Islet precursor cell (in vitro differentiated cells): ENCODE results near the gene GRID1.
A peak's percentile ranks its signal among the peaks of the same experiment; 100 is the strongest.

Source experiments
- DNase-seq: peaks from one replicate; pipeline ENCODE4 v3.0.0-alpha.2; 2018

Gene GRID1

DNA sequence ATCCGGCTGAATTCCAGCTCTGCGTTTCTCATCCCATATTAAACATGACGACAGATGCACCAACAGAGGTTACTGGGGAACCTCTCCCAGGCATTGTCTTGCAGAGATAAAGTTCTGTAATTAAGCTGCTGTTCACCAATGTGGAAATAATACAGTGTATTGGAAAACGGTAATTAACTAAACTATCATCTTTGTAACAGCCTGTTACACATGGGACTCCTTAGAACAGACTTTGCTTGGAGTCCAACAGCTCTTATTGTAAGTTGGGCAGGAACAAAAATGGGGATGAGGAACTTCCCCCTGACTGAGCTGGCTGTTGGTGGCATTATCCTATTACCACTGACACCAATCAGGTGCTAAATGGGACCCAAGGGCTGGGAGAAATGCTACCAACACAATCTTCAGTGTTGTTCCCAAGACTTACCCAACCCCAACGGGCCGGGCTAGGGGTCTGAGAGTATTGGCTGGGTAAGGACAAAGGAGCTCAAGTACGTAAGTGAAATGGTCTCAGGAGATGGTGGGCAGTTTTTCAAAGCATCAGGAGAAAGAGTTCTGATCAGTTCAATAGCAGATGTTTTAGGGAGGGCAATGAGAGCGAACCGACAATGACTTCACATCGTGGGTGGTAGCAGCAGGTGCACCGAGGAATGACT is 759.4 kb downstream of the GRID1 start:
- peak; percentile 13 for DNase-seq

- DNase-seq = peak; percentile 20
Measured at GRCh38 chr10:85606401-85606800, 760.2 kb downstream of the GRID1 start.

DNA sequence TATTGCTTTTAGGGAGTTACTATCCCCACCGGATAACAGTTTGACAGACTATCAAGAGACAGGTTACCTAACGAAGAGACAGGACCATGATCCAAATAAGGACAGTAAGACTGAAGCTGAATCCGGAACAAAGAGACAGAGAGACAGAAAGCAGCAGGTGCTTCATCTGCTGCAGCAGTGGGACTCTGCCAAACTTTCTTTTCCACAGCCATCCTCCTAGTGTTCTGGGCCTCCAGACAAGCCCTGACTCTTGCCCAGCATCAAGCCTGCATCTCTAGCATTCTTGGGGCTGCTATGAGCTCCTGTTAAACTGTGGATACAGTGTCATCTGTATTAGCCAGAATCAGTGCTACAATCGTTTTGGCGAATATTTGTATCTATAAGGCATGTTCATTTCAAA is 761.7 kb downstream of the GRID1 start:
- DNase-seq = peak; percentile 14

DNA sequence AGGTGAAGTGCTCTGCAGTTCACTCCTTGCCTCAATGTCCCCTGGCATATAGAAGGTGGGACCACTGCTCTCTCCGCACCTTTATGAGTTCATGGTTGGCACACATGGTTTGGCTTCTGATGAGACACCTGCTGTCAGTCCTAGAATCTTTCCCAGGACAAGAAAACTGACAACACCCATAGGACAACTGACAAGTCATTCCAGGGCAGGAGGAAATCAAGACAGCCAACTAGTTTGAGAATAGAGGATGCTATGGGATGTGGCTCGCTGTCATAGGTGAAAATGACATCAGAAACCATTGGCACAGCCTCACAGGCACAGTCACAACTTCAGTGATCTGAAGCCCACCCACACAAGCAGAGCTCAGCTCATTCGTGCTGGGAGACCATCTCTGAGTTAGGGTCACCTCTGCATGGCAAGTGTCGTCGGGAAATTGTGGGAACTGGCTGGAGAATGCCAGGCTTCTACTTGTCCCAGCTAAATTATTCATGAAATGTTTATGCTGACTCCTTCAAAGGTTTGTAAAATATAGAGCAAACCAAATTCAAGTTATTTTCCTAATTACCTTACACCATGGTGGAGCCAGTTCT is 762.4 kb downstream of the GRID1 start:
- peak; percentile 37 for DNase-seq

GRCh38 chr10:85603151-85603940 is 763.2 kb downstream of the GRID1 start:
- peak; percentile 44 for DNase-seq

GRCh38 chr10:85602713-85603112 is 763.9 kb downstream of the GRID1 start:
- DNase-seq = no peak

DNA sequence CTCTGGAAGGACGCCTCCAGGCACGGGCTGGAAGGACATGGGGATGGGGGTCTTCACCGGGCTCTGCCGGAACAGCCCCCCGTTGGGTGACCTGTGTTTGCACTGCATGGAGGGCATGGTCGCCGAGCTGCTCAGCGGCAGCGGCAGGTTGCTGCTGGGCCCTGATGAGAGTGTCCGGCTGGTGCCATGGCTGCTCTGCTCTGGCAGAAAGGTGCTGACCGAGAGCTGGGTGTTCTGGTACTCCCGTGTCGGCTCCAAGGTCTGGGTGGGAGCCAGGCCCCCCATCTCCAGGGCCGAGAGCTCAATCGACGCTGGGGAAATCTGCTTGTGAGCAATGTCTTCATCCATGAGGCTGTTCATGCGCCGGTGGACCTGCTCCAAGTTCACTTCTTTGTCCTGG is 764.3 kb downstream of the GRID1 start:
- DNase-seq = peak; percentile 24

GRCh38 chr10:85601526-85601925 is 765.1 kb downstream of the GRID1 start:
- peak; percentile 67 for DNase-seq

- peak; percentile 72 for DNase-seq
Measured at GRCh38 chr10:85600744-85601081, 765.9 kb downstream of the GRID1 start.

DNA sequence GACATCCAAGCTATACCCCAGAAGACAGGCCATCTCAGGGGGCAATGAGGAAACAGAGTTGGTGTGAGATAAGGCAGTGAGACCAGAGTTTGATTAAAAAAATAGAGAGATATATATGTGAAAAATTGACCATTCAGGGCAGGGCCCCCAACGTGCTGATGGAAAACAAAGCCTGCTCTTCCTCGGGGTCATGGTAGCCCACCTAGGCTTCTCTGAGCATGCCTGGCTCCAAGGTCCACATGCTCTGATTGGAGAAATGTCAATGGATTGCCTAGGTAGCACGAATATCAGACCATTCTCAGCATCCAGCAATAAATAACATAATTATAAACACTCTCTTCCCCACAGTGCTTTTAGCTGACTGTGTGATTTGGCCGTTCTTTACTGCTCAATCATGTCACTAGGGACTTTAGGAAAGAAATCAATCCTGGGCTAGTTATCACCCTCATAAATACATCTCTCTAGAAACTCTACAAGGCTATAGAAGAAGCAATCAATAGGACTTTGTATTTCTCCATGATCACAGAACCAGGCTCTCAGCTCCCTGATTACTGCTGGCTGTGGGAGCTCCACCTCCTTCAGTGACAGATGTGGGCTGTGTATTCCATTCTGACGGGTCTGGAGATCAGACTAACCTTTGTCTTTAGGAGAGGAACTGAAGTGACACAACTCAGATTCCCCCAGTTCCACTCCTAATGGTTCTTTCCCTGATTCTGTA is 766.4 kb downstream of the GRID1 start:
- peak; percentile 11 for DNase-seq

DNA sequence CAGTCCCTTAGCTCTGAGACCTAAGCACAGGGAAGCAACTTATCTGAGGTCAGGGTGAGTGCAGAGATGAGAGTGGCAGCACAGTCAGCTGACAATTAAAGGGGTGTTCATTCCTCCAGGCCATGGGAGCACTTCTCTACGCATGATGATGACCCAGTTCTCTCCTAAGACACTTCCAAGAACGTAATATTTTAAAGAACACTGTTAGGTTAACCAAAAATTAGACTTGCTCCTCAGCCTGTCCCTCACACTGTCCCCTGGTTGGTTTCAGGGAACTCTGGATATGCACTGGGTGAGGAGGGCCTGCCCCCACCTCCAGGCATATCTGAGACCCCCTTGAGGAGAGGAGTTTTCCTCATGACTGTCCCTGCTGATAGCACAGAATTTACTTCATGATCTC is 767.5 kb downstream of the GRID1 start:
- peak; percentile 38 for DNase-seq

- peak; percentile 29 for DNase-seq
Measured at GRCh38 chr10:85598646-85599045, 767.9 kb downstream of the GRID1 start.

DNA sequence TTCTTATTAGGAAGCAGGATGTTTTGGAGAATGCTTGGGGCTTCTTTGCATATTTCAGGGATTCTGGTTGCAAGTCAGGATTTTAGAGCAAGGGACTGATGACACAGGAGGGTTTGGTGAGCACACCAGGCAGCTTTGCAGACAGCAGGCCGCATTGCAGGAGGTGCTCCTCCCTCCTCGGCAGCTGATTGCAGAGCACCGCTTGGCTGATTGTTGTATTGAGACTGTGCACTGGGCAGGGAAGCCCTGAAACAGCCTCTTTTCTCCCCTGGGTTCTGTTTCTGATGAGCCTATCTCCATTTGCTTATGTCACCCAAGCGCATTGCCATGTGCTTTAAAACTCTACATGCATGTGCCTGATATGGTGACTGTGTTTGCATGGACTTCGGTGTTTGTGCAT is 769.6 kb downstream of the GRID1 start:
- no peak for DNase-seq

- DNase-seq = no peak
Measured at GRCh38 chr10:85596389-85596788, 770.2 kb downstream of the GRID1 start.

DNA sequence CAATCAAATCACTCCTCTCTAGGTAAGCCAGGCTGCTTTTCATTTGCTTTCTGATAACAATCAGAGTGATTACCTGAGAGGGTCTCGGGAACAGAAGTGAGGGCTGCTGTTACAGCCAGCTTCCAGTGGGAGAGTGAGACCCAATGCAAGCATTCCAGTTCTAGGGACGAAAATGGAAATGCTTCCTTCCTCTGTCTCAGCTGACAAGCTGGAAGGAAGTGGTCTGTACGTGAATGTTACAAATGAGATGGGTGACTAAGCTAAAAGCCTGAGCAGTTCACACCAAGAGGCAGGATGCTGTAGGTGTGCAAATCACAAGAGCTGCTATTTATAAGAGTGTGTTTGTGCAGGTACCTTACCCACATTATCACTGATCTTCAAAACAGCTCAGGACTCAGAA is 772.4 kb downstream of the GRID1 start:
- DNase-seq = peak; percentile 71

- no peak for DNase-seq
Measured at GRCh38 chr10:85593226-85593772, 773.3 kb downstream of the GRID1 start.

DNA sequence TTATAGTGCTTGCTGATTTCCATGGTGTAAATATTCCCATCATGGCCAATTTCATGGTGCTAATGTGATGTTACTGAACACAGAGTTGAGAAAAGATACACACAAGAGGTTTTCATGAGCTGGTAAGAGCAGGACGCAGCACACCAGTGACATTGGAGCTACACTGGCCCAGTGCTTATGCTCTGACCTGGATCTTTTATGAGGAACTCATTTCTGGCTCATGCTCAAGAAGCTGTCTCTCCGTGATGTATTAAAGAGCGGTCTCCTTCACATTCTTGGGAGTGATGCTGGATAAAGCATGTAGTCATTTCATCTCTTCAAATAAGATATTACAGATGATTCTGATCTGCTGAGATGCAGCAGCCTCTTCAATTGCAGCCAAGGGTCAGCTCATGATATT is 785.2 kb downstream of the GRID1 start:
- no peak for DNase-seq

DNA sequence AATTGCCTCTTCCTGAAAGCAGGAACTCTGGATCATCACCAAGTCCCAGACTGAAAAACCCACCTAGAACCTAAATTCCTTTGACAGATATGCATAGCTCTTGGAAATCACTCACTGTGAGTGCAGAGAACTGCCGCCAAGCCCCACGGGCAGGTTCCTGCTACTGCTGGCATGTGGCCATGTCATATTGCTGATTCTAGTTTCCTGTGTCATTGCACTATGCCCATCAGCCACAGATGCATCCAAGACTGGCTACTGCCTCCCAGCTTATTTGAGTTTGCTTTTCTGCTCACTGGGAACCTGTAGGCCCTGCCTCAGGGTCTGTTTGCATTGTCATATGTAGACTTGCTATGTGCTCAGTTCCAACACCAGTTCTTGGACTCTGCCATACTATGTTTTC is 786.0 kb downstream of the GRID1 start:
- DNase-seq = no peak

- DNase-seq = no peak
Measured at GRCh38 chr10:85578860-85579259, 787.7 kb downstream of the GRID1 start.

DNA sequence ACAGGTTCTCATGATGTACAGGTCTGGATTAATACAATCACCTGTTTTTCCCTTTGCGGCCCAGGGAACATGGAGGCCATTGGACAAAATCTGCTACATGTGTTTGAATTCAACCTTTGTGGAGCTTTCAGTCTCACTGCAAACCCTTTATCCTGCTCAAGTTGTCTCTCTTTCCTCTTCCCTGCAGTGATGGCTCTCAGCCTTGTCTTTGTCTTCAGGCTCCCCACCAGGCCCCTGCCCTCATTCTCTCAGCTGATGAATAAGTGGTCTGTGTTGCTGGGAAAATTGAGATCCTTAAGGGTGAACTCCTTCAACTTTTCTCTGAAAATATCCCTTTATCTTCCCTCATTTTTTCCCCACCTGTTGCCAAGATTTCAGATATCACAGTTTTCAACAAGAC is 791.2 kb downstream of the GRID1 start:
- no peak for DNase-seq

DNA sequence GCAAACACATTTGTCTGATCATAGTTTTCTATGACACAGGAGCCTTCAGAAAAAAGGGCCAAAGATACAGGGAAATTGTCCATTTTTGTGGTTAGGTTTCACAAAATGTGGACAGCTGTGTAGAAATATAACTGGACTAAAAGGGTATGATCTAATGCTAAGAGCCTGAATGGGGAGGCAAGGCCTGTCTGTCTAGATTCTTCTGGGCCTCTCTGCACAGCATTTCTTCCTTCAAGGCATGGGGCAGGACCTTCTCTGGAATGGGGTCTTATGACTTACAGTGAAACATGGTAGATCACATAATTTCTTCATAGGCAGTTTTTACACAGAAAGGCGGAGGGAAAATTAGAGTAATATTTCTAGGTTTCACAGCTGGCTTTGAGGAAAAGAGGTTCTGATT is 795.7 kb downstream of the GRID1 start:
- no peak for DNase-seq

DNA sequence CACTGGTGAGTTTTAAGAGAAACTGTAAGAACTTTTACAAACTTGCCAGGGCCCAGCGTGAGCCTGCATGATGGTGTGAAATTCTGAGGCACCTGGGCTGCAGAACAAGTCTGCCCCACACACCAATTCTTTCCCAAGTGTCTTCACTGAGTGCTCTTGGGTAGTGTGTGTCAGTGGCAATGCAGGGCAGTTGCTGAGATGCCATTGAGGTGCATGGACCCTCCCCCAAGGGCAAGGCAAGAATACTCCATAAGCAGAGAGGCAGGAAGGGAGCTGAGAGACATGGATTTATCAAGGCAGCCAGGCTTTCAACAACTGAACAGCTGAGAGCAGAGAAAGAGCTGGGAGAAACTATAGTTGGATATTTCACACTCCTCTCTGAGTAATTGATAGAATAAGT is 801.2 kb downstream of the GRID1 start:
- peak; percentile 61 for DNase-seq

DNA sequence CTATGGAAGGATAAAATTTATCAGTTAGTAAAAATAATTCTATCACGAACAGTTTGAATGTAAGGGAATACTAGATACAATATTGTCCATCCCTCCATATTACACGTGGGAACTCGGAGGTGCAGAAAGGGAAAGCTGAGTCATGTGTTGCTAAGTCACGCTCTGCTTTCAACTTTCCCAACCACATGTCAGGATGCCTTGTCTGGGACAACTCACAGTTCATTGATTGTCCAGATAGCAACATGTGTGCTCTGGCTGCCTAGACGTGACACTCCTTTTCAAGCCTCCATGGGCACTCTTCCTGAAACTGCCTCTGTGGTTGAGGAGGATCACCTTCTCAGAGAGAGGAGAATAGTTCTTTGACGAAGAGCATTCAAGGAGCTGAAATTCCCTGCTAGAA is 808.1 kb downstream of the GRID1 start:
- DNase-seq = peak; percentile 60
